GM18519 (cell line): ENCODE measurements around the gene CMSS1.

ENCODE experiments used
- ATAC-seq: cut with Tn5 transposase; IDR thresholded peaks from one replicate; pipeline ENCODE4 v1.9.1; 2021; ENCODE audit warnings: mild to moderate bottlenecking, moderate library complexity; ENCODE audit not compliant: unreplicated experiment, low FRiP score

Gene CMSS1

GRCh38 chr3:99928771-99929744, 111.4 kb downstream of the CMSS1 start:
- ATAC-seq: no peak

DNA sequence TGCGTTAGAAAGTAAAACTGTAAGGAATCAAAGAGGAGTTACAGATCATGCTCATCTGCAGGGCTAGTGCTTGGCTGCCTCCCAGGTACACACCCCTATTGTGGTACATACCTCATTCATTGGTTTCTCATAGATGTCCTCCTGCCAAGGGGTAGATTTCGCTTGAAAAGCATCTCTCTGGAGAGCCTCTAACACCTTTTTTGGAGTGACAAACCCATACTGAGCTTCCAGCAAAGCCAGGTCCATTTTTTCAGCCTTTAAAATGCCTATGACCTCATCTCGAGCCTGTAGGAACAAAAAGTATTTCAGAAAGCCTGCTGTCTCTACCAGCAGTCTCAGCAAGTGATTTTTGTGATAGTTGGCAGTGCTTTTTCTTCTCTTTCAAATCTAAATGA, 112.1 kb downstream of the CMSS1 start:
- ATAC-seq: no peak

GRCh38 chr3:99931059-99931458, 113.4 kb downstream of the CMSS1 start:
- ATAC-seq: no peak

DNA sequence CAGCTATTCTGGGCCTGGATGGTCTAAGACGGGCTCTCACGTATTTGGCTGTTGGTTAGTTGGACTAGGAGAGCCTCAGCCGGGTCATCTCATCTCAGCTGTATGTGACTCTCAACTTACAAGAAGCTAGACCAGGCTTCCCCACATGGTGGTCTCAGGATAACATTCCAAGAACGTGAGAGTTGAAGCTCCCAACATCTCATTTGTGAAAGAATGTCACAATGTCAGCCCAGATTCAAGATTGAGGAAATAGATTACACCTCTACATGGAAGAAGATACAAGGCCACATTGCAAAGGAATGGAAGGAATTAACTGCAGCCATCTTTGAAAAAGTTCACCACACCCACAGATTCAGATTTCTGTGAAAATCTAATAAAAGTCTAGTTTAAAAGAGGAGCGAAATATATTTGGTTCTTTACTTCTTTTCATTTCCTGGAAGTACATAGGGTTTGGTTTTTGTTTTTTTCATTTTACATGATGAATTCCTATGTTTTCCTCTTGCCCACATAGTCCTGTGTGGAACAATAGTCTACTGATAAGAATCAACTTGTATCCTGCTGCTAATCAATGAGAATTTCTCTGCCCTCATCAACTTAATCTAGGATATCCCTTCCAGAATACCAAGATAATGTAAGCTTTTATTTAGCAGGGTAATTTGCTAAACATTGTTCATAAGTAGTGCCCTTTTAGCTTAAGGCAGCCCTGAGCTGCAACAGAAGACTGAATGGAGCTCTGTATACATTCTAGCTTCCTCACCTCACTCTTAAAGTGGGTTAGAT, 116.5 kb downstream of the CMSS1 start:
- no peak for ATAC-seq

GRCh38 chr3:99934975-99935797, 117.5 kb downstream of the CMSS1 start:
- no peak for ATAC-seq

DNA sequence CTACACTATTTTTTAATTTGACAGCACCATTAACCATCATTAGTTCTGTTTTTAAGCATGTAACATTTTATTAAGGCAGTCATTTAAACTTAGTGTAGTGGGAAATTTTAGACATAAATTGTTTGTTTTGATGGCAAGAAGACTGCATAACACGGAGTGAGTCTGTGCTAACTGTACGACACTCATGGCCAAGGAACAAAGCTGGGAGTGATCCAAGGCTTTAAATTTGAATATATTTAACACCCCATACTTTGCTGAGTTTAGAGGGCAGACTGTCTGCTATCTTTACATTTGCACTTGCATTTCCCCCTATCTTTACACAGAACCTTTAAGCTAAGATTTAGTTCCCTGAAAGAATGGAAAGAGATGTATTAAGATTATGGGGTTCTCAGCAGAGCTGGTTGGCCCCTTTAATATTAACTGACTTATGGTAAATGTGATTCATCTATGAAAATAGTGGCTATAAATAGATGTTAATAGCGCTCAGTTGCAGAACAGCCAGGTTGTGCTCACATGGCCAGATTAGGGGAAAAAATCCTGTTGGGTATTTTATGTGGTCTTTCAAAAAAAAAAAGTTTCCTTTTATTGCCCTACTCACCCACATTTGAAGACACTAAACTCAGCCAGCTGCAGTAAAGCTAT, 120.7 kb downstream of the CMSS1 start:
- no peak for ATAC-seq

DNA sequence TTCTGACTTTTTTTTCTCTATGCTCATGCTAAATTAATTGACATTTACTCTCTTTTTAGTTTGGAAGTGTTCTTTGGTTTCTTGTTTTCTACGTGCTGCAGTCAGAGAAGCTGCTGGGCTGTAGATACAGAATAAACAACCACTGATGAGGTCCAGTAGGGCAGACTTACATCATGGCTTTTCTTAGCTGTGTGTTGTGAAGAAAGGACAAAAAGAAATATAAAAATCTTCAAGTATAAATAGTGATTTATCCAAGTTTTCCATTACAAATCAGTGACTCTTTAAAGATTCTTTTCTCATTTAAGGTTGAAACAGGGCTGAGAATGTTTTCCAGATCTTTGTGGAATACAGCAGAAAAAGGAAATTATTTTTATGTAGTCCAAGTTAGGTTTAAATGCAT, 122.2 kb downstream of the CMSS1 start:
- no peak for ATAC-seq

GRCh38 chr3:99940350-99940749, 122.7 kb downstream of the CMSS1 start:
- ATAC-seq: no peak

DNA sequence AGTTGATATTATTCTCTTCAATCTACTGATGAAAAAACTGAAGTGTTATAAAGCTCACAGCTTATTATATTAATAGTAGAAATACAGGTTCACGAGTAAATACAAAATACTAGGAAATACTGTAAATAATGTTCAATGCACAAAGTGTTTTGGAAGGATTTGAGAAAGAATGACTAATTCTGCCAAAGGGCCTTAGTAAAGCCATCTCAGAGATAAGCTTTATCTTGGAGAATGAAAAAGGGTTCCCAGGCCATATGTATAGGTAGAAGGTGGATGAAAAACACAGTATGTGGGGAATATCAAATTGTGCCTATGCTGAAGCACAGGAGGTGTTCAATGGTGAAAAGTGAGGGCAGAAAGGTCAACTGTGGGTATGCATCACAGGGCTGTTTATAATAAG, 123.5 kb downstream of the CMSS1 start:
- no peak for ATAC-seq

- ATAC-seq: no peak
Observed at GRCh38 chr3:99943931-99944761, 126.5 kb downstream of the CMSS1 start.

- no peak for ATAC-seq
Observed at GRCh38 chr3:99945328-99945995, 127.8 kb downstream of the CMSS1 start.

GRCh38 chr3:99947356-99947755, 129.7 kb downstream of the CMSS1 start:
- no peak for ATAC-seq

- ATAC-seq: no peak
Observed at GRCh38 chr3:99948467-99949089, 130.9 kb downstream of the CMSS1 start.

- ATAC-seq: no peak
Observed at GRCh38 chr3:99949956-99950670, 132.5 kb downstream of the CMSS1 start.

- no peak for ATAC-seq
Observed at GRCh38 chr3:99950921-99951320, 133.3 kb downstream of the CMSS1 start.

GRCh38 chr3:99951701-99952100, 134.0 kb downstream of the CMSS1 start:
- no peak for ATAC-seq

DNA sequence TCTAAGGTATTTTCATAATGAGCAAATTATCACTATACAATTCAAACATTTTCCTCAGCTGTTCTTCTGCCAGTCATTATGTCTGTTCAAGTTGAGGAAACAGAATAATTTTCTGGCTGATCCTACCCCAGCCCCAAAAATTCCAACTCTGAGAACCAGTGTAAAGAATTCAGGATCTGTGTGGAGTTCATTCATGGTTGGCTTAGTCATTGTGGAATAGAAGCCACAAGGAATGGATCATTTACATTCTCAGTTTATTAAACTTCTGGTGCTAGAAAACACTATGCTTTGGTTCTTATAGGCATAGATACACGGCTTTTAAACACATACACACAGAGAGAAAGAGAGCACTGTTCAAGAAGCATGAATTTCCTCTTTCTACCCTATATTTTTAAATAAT, 134.6 kb downstream of the CMSS1 start:
- no peak for ATAC-seq

DNA sequence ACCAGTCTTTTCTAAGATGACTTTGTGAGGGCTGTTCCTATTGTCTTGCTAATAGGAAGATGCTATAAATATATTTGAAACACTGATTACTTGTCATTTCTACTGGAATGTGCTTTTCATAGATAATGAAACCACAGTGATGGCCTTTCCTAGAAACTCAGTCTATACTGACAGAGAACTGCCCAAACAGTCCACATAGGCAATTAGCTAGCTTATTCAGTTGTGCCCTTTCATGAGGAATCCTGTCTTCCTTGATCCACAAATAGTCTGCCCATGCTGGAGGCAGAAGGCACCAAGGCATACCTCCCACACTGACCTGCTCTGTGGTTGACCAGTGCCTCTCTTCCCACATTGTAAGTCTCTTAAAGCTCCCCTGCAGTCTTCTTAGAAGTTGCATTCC, 135.9 kb downstream of the CMSS1 start:
- ATAC-seq: no peak
